ENCODE results near the gene CDH24. TPM values are rescaled to one million over a fixed set of nuclear protein-coding genes. Genes with fewer than 3 reads are reported as not detected.
A peak's percentile ranks its signal among the peaks of the same experiment; 100 is the strongest.

Gene CDH24
- total and polyA plus RNA-seq, 2 of the 4 experiments (the other 2 are of a cell fraction) = 3.9 to 24.4 TPM

GRCh38 chr14:23066368-23066767 lies 9.0 kb upstream of the CDH24 start:
- dilution Hi-C loops (cut with HindIII; ENCODE audit: low sequenced_read_pairs, unreplicated experiment) (no loop called here), in situ Hi-C loops (cut with MboI; ENCODE audit: low sequenced_read_pairs) (loop anchor here (5.0 to 10.0 kb wide), 2 partner anchors 36 to 512 kb away; partner anchors contain the start of gene CIROP), intact Hi-C loops (cut with micrococcal nuclease) (no loop called here)
- Histone ChIP-seq H3K27ac (ENCODE audit: insufficient read depth, low read length) (0 out of 2 replicates have a peak overlapping the region, but pooled peaks have one; percentile 18), H3K4ac (ENCODE audit: low read depth, low read length) (no peak overlapping the region), H3K4me2 (ENCODE audit: low read depth, low read length) (no peak overlapping the region), H4K5ac (ENCODE audit: low read depth, low read length) (no peak overlapping the region), H3K79me1 (ENCODE audit: low read depth in 1 of 2, low read length in 2 of 2) (peaks cover 25 to 86% of the 10 kb centered on the region in 2 experiments), H4K91ac (ENCODE audit: insufficient read depth, low read depth, low read length) (no peak overlapping the region), H3K9ac (ENCODE audit: low read depth, low read length) (no peak overlapping the region), H2BK20ac (ENCODE audit: low read depth, low read length) (no peak overlapping the region), H3K14ac (replicated peaks; ENCODE audit: low read depth, low read length) (no peak overlapping the region), H2AK9ac (replicated peaks; ENCODE audit: low read depth, low read length, poor library complexity) (no peak overlapping the region), H2BK120ac (ENCODE audit: low read depth, low read length) (no peak overlapping the region), H3K9me3 (ENCODE audit: control insufficient read depth, insufficient read depth, low read length) (no peaks in the 10 kb centered on the region), H3K4me3 (ENCODE audit: insufficient read depth, low read depth, low read length) (no peak overlapping the region), H3K56ac (ENCODE audit: extremely low read depth, insufficient read depth, low read length) (no peak overlapping the region), H3K9me1 (ENCODE audit: insufficient read depth, low read length) (peaks cover 8% of the 10 kb centered on the region; the same call in 1 of the 2 replicates), H3K23ac (ENCODE audit: low read depth, low read length) (no peak overlapping the region), H3K4me1 (ENCODE audit: control insufficient read depth, insufficient read depth, low read length) (peaks cover 15% of the 10 kb centered on the region), H2AFZ (replicated peaks; ENCODE audit: low read length, poor library complexity) (no peak overlapping the region), H4K20me1 (ENCODE audit: insufficient read depth, low read length) (peaks cover 54% of the 10 kb centered on the region), H3K36me3 (ENCODE audit: control insufficient read depth, insufficient read depth, low read length) (peaks cover 60% of the 10 kb centered on the region), H2AK5ac (ENCODE audit: low read depth, low read length) (no peak overlapping the region), H3K18ac (ENCODE audit: low read depth, low read length) (no peak overlapping the region), H3K27me3 (ENCODE audit: control insufficient read depth, insufficient read depth, low read length) (no peaks in the 10 kb centered on the region), H2BK5ac (ENCODE audit: low read depth, low read length, poor library complexity, severe bottlenecking) (no peak overlapping the region), H2BK15ac (ENCODE audit: low read depth, low read length) (no peak overlapping the region), H4K8ac (ENCODE audit: low read depth in 2 of 2, low read length in 2 of 2) (no peak overlapping the region)
- WGBS, 2 experiments (ENCODE audit: extremely low coverage in 2 of 2, insufficient read length in 1 of 2) = no CpG with 5 or more reads among the region's 3 CpGs
- ChIA-PET POLR2A (ENCODE audit: unreplicated experiment) (no interaction called here), CTCF (no interaction called here)
- ATAC-seq (ENCODE audit: low read depth) (no peak), DNase-seq (no peak)
- no TSS peak for BruUV-seq (replicated peaks)
- TF ChIP-seq RCOR1 (IDR thresholded peaks at IDR 0.05; ENCODE audit: insufficient replicate concordance, low read length) (no peak), FOS (IDR thresholded peaks at IDR 0.05; ENCODE audit: low read depth, low read length) (no peak), SMC3 (IDR thresholded peaks at IDR 0.05; ENCODE audit: low read depth, low read length) (no peak), USF2 (IDR thresholded peaks at IDR 0.05; ENCODE audit: low read depth, low read length) (no peak), RFX5 (IDR thresholded peaks at IDR 0.05; ENCODE audit: low read depth, low read length) (no peak), MAFK (IDR thresholded peaks at IDR 0.05; ENCODE audit: low read depth, low read length) (no peak), BHLHE40 (IDR thresholded peaks at IDR 0.05; ENCODE audit: low read depth, low read length) (no peak), CEBPB (IDR thresholded peaks at IDR 0.05; ENCODE audit: low read depth, low read length) (no peak), ELK1 (IDR thresholded peaks at IDR 0.05; ENCODE audit: borderline replicate concordance, low read depth, low read length) (no peak), NFE2L2 (IDR thresholded peaks at IDR 0.05; ENCODE audit: low read depth, low read length) (no peak), MXI1 (IDR thresholded peaks at IDR 0.05; ENCODE audit: borderline replicate concordance, low read depth, low read length) (no peak), CHD1 (IDR thresholded peaks at IDR 0.05; ENCODE audit: low read depth, low read length) (no peak), MAZ (IDR thresholded peaks at IDR 0.05; ENCODE audit: borderline replicate concordance, low read depth, low read length) (no peak)
- TF ChIP-seq, protein P1, sequence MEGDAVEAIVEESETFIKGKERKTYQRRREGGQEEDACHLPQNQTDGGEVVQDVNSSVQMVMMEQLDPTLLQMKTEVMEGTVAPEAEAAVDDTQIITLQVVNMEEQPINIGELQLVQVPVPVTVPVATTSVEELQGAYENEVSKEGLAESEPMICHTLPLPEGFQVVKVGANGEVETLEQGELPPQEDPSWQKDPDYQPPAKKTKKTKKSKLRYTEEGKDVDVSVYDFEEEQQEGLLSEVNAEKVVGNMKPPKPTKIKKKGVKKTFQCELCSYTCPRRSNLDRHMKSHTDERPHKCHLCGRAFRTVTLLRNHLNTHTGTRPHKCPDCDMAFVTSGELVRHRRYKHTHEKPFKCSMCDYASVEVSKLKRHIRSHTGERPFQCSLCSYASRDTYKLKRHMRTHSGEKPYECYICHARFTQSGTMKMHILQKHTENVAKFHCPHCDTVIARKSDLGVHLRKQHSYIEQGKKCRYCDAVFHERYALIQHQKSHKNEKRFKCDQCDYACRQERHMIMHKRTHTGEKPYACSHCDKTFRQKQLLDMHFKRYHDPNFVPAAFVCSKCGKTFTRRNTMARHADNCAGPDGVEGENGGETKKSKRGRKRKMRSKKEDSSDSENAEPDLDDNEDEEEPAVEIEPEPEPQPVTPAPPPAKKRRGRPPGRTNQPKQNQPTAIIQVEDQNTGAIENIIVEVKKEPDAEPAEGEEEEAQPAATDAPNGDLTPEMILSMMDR (conservative IDR thresholded peaks at IDR 0.05; ENCODE audit: low read depth, low read length) = no peak

Data from IMR-90 (cell line).